ENCODE data around the gene SEC14L2.
"Not testable (repeated sequence)": the region's sequence is repeated elsewhere in the genome, so short reads cannot be mapped to it uniquely, and the experiment has no call there.

The SEC14L2 gene

GRCh38 chr22:30460147-30460546 lies 63.3 kb downstream of the SEC14L2 start:
- no peak for DNase-seq

- DNase-seq, result not testable (repeated sequence)
These were observed 63.7 kb downstream of the SEC14L2 start for GRCh38 chr22:30460555-30460954.

GRCh38 chr22:30469165-30469564 lies 72.3 kb downstream of the SEC14L2 start:
- DNase-seq, result no peak

GRCh38 chr22:30470655-30471054 lies 73.8 kb downstream of the SEC14L2 start:
- DNase-seq, result no peak

- no peak for DNase-seq
These were observed 74.9 kb downstream of the SEC14L2 start, which contains the start of gene SEC14L3 for GRCh38 chr22:30471616-30472318. SEC14L3 (minus strand) TSS chr22:30472017; CDS start chr22:30471958, 59 bp downstream.

GRCh38 chr22:30472994-30473720 lies 76.3 kb downstream of the SEC14L2 start:
- no peak for DNase-seq

- no peak for DNase-seq
These were observed 77.3 kb downstream of the SEC14L2 start for GRCh38 chr22:30474121-30474520.
